Gastrocnemius medialis (tissue), 4 donors: Measurements from ENCODE around the gene ULBP3. TPM values are rescaled to one million over a fixed set of nuclear protein-coding genes. Genes with fewer than 3 reads are reported as not detected.
"Not testable (repeated sequence)": the region's sequence is repeated elsewhere in the genome, so short reads cannot be mapped to it uniquely, and the experiment has no call there.

ENCODE experiments used
- ATAC-seq, 2 donors: fragments of 150-250 bp; one replicate each; pipeline ENCODE4 v1.9.1; 2016
- DNase-seq, 2 donors: peaks; one replicate each; pipeline ENCODE4 v3.0.0-alpha.2; 2019
- H3K27ac ChIP-seq, 4 donors: fragments of 200-600 bp; sonication (generic); 1 replicate in 1 of 4; 2 replicates in 3 of 4; pipeline ENCODE4 v1.5.1; 2016 to 2018; ENCODE audit warnings: mild to moderate bottlenecking in 2 of 4, moderate library complexity in 1 of 4
- H3K27me3 ChIP-seq, 3 donors: fragments of 200-600 bp; sonication (generic) in 2 of 3; 1 replicate in 1 of 3; 2 replicates in 2 of 3; pipeline versions ENCODE4 v1.5.1 to v1.6.0; 2016 to 2019; ENCODE audit warnings: mild to moderate bottlenecking in 1 of 3, moderate library complexity in 1 of 3
- H3K36me3 ChIP-seq, 2 donors: fragments of 200-600 bp; sonication (generic) in 1 of 2; one replicate each; pipeline ENCODE4 v1.5.1; 2017 to 2018
- H3K4me1 ChIP-seq, 2 donors: fragments of 200-600 bp; sonication (generic) in 1 of 2; one replicate each; pipeline ENCODE4 v1.5.1; 2016 to 2017; ENCODE audit warnings: mild to moderate bottlenecking in 2 of 2
- H3K4me3 ChIP-seq, 4 donors: fragments of 200-600 bp; sonication (generic) in 3 of 4; 1 replicate in 1 of 4; 2 replicates in 3 of 4; pipeline ENCODE4 v1.5.1; 2016 to 2019; ENCODE audit warnings: mild to moderate bottlenecking in 2 of 4
- H3K9me3 ChIP-seq, 3 donors: fragments of 200-600 bp; sonication (generic) in 2 of 3; 1 replicate in 1 of 3; 2 replicates in 2 of 3; pipeline ENCODE4 v1.5.1; 2016 to 2019
- CTCF ChIP-seq, 5 experiments: fragments of 450-650 bp in 3 of 5; fragments of 200-600 bp in 2 of 5; sonication (generic) in 2 of 5; IDR thresholded peaks in 4 of 5; conservative IDR thresholded peaks in 1 of 5; 1 replicate in 4 of 5; 2 replicates in 1 of 5; pipeline ENCODE4 v1.5.1; 2016 to 2019; ENCODE audit warnings: antibody characterized with exemption in 5 of 5, mild to moderate bottlenecking in 3 of 5, moderate library complexity in 3 of 5
- POLR2A ChIP-seq, 2 donors: fragments of 450-650 bp; IDR thresholded peaks; one replicate each; pipeline ENCODE4 v1.6.1; 2017; ENCODE audit warnings: antibody characterized with exemption in 2 of 2, mild to moderate bottlenecking in 2 of 2, moderate library complexity in 2 of 2
- in situ Hi-C, 4 donors: fragments of 200-750 bp; cut with MboI; loops; one replicate each; pipeline versions ENCODE4 v1.15.0 to v1.8.0; 2017; ENCODE audit warnings: low sequenced_read_pairs in 4 of 4
- intact Hi-C: fragments of 100-400 bp; cut with DNase I; formaldehyde crosslinking; loops from one replicate; pipeline ENCODE4 v1.15.1; 2023; ENCODE audit warnings: low total_unique reads
- total RNA-seq, 4 donors: library from RNA; depleted of rRNA; stranded (reverse); fragments of >200 nt; gene quantifications; one replicate each; pipeline versions ENCODE4 v1.1.0 to v1.2.3, GENCODE V29; 2016

ULBP3 gene
- total RNA-seq, 4 donors from 2014 or later: 1.1 TPM; not detected in 3

GRCh38 chr6:150018846-150019580 is 49.9 kb downstream of the ULBP3 start:
- DNase-seq (no peak), ATAC-seq (no peak)
- Histone ChIP-seq H3K36me3 (no peaks in the 10 kb centered on the region), H3K27me3 (peaks cover 25 to 36% (median 33%) of the 10 kb centered on the region in 3 donors), H3K4me3 (no peak overlapping the region), H3K4me1 (no peaks in the 10 kb centered on the region), H3K27ac (no peak overlapping the region), H3K9me3 (no peaks in the 10 kb centered on the region)
- intact Hi-C loops (loop anchor here (5.0 kb wide), 1 partner anchor 187 kb away; no protein-coding TSS in a partner anchor), in situ Hi-C loops (loop anchor here (5.0 to 25.0 kb wide), 4 partner anchors 82 to 184 kb away; no protein-coding TSS in a partner anchor)
- no peak for TF ChIP-seq CTCF (IDR thresholded peaks at IDR 0.05 in 4 of 5, conservative IDR thresholded peaks at IDR 0.05 in 1 of 5)
- TF ChIP-seq POLR2A (IDR thresholded peaks at IDR 0.05): no peak

- H3K9me3 ChIP-seq, DNase-seq, H3K4me3 ChIP-seq, H3K4me1 ChIP-seq, H3K36me3 ChIP-seq, ATAC-seq, H3K27ac ChIP-seq: not testable (repeated sequence)
- intact Hi-C loops: loop anchor here (1.0 to 5.0 kb wide), 2 partner anchors 83 to 185 kb away; no protein-coding TSS in a partner anchor
- peaks cover 38 to 48% (median 46%) of the 10 kb centered on the region in 3 donors for H3K27me3 ChIP-seq
- peak in 1 of 5 experiments; percentile 6 for TF ChIP-seq CTCF (IDR thresholded peaks at IDR 0.05 in 4 of 5, conservative IDR thresholded peaks at IDR 0.05 in 1 of 5)
- in situ Hi-C loops: loop anchor here (5.0 to 25.0 kb wide), 4 partner anchors 80 to 182 kb away; no protein-coding TSS in a partner anchor
These were observed 51.8 kb downstream of the ULBP3 start for GRCh38 chr6:150017186-150017521.

GRCh38 chr6:150016324-150017185 is 52.4 kb downstream of the ULBP3 start:
- no peak overlapping the region for H3K4me3 ChIP-seq
- H3K27me3 ChIP-seq: peaks cover 38 to 52% (median 52%) of the 10 kb centered on the region in 3 donors
- H3K36me3 ChIP-seq: no peaks in the 10 kb centered on the region
- ATAC-seq (peak; percentile 87 to 90), DNase-seq (peak; percentile 20 to 52)
- intact Hi-C loops (loop anchor here (1.0 to 5.0 kb wide), 2 partner anchors 82 to 184 kb away; no protein-coding TSS in a partner anchor), in situ Hi-C loops (loop anchor here (5.0 to 25.0 kb wide), 4 partner anchors 79 to 182 kb away; no protein-coding TSS in a partner anchor)
- H3K9me3 ChIP-seq: no peaks in the 10 kb centered on the region
- no peaks in the 10 kb centered on the region for H3K4me1 ChIP-seq
- TF ChIP-seq POLR2A (IDR thresholded peaks at IDR 0.05) (no peak), CTCF (IDR thresholded peaks at IDR 0.05 in 4 of 5, conservative IDR thresholded peaks at IDR 0.05 in 1 of 5) (peak; percentile 68 to 82 (median 81))
- H3K27ac ChIP-seq: no peak overlapping the region

- ATAC-seq: not testable (repeated sequence)
- in situ Hi-C loops: loop anchor here (5.0 to 25.0 kb wide), 4 partner anchors 78 to 181 kb away; no protein-coding TSS in a partner anchor
These were observed 53.5 kb downstream of the ULBP3 start for GRCh38 chr6:150015281-150016001.

GRCh38 chr6:150014623-150015280 is 54.2 kb downstream of the ULBP3 start:
- H3K4me3 ChIP-seq, H3K27ac ChIP-seq, H3K4me1 ChIP-seq, H3K36me3 ChIP-seq, H3K9me3 ChIP-seq, ATAC-seq, DNase-seq: not testable (repeated sequence)
- peaks cover 38 to 64% (median 64%) of the 10 kb centered on the region in 3 donors for H3K27me3 ChIP-seq
- in situ Hi-C loops: loop anchor here (5.0 to 25.0 kb wide), 4 partner anchors 77 to 180 kb away; no protein-coding TSS in a partner anchor
- intact Hi-C loops: loop anchor here (5.0 kb wide), 1 partner anchor 182 kb away; no protein-coding TSS in a partner anchor

More at GRCh38 chr6:150015281-150016001, 53.5 kb downstream of the ULBP3 start:
- intact Hi-C loops: loop anchor here (5.0 kb wide), 1 partner anchor 183 kb away; no protein-coding TSS in a partner anchor
- not testable (repeated sequence) for DNase-seq, H3K27ac ChIP-seq, H3K4me3 ChIP-seq, H3K4me1 ChIP-seq, H3K9me3 ChIP-seq, H3K36me3 ChIP-seq
- peaks cover 38 to 60% (median 59%) of the 10 kb centered on the region in 3 donors for H3K27me3 ChIP-seq

GRCh38 chr6:150013785-150014622 is 54.9 kb downstream of the ULBP3 start:
- H3K9me3 ChIP-seq, intact Hi-C loops, H3K27ac ChIP-seq, H3K4me3 ChIP-seq, H3K36me3 ChIP-seq, DNase-seq, ATAC-seq, H3K4me1 ChIP-seq: not testable (repeated sequence)
- peaks cover 38 to 65% (median 61%) of the 10 kb centered on the region in 3 donors for H3K27me3 ChIP-seq
- in situ Hi-C loops: loop anchor here in 2 of 4 donors (10.0 to 25.0 kb wide), 2 partner anchors 177 to 179 kb away; no protein-coding TSS in a partner anchor
